Measurements from ENCODE around the gene POU6F1.

- TF ChIP-seq CTCF (IDR thresholded peaks at IDR 0.05) (no peak), POLR2A (IDR thresholded peaks at IDR 0.05) (no peak)
Observed at GRCh38 chr12:51214895-51215294, 3.0 kb downstream of the POU6F1 start.
